ENCODE data around the gene IGFN1. TPM values are rescaled to one million over a fixed set of nuclear protein-coding genes. Genes with fewer than 3 reads are reported as not detected.
A peak's percentile ranks its signal among the peaks of the same experiment; 100 is the strongest.

Gene IGFN1
- total and polyA plus RNA-seq, 9 of the 15 experiments (the other 6 are each of a cell fraction or from before 2014, with no cell fraction given): 0.04 TPM; not detected in 8

GRCh38 chr1:201248721-201249559 is 58.3 kb downstream of the IGFN1 start:
- DNase-seq (ENCODE audit: extremely low read depth in 1 of 4, low spot score in 3 of 4) (no peak), FAIRE-seq (no peak), ATAC-seq (no peak)
- ChIA-PET POLR2A (interaction anchor here (1.0 kb wide), 1 partner anchor 11 kb away, joined by 3 read pairs; no protein-coding TSS in a partner anchor), CTCF (ENCODE audit: low intra/inter-chr PET ratio) (no interaction called here)
- 1% methylated on average over 14 of the region's 14 CpGs for WGBS (ENCODE audit: insufficient coverage, low coverage, missing lambda C conversion rate)
- peaks cover 6% of the 10 kb centered on the region; the same call in 1 of the 2 replicates for H4K20me1 ChIP-seq (replicated peaks; ENCODE audit: control insufficient read depth, insufficient read depth, low read length)
- TF ChIP-seq ZNF263 (CRISPR knock-in tag; IDR thresholded peaks at IDR 0.05; ENCODE audit: borderline replicate concordance) (peak; percentile 71; the same call in 1 of the 2 replicates), KAT8 (IDR thresholded peaks at IDR 0.05; ENCODE audit: low read depth) (no peak)
- peaks cover 0 to 42% of the 10 kb centered on the region in 2 experiments; a peak in 3 of 5 replicates for H3K27me3 ChIP-seq (ENCODE audit: control insufficient read depth in 2 of 2, insufficient read depth in 2 of 2, low read length in 2 of 2)
- in situ Hi-C loops (cut with MboI): no loop called here
- no peak overlapping the region for H3K4me3 ChIP-seq
- H3K36me3 ChIP-seq (ENCODE audit: control insufficient read depth, insufficient read depth, low read length): no peaks in the 10 kb centered on the region
- H3K9me1 ChIP-seq (ENCODE audit: control insufficient read depth, insufficient read depth, low read length): no peaks in the 10 kb centered on the region
- H2AFZ ChIP-seq (ENCODE audit: low read depth, low read length): no peak overlapping the region
- H3K9ac ChIP-seq (ENCODE audit: insufficient read depth in 1 of 2, low read depth in 2 of 2, low read length in 2 of 2): no peak overlapping the region
- H3K9me3 ChIP-seq (replicated peaks; ENCODE audit: control insufficient read depth, insufficient read depth, low read depth, low read length): no peaks in the 10 kb centered on the region
- no peaks in the 10 kb centered on the region for H3K79me2 ChIP-seq (ENCODE audit: control insufficient read depth, insufficient read depth, low read length)
- BruUV-seq (replicated peaks): no TSS peak
- intact Hi-C loops (cut with micrococcal nuclease): no loop called here
- H3K27ac ChIP-seq (ENCODE audit: extremely low read depth, low read depth, low read length): no peak overlapping the region
- H3K4me1 ChIP-seq (replicated peaks in 1 of 2; ENCODE audit: control insufficient read depth in 2 of 2, insufficient read depth in 2 of 2, low read length in 2 of 2): peaks cover 0 to 5% of the 10 kb centered on the region in 2 experiments; a peak in 1 of 5 replicates
- no peak overlapping the region for H3K4me2 ChIP-seq (ENCODE audit: insufficient read depth, low read length)

- Histone ChIP-seq H3K27ac (ENCODE audit: extremely low read depth, low read depth, low read length) (no peak overlapping the region), H3K36me3 (ENCODE audit: control insufficient read depth, insufficient read depth, low read length) (no peaks in the 10 kb centered on the region), H3K4me3 (no peak overlapping the region), H3K79me2 (ENCODE audit: control insufficient read depth, insufficient read depth, low read length) (no peaks in the 10 kb centered on the region), H2AFZ (ENCODE audit: low read depth, low read length) (no peak overlapping the region), H3K9me1 (ENCODE audit: control insufficient read depth, insufficient read depth, low read length) (no peaks in the 10 kb centered on the region), H4K20me1 (replicated peaks; ENCODE audit: control insufficient read depth, insufficient read depth, low read length) (peaks cover 14% of the 10 kb centered on the region), H3K9me3 (replicated peaks; ENCODE audit: control insufficient read depth, insufficient read depth, low read depth, low read length) (no peaks in the 10 kb centered on the region), H3K27me3 (ENCODE audit: control insufficient read depth in 2 of 2, insufficient read depth in 2 of 2, low read length in 2 of 2) (peaks cover 0 to 42% of the 10 kb centered on the region in 2 experiments; a peak in 3 of 5 replicates), H3K4me1 (replicated peaks in 1 of 2; ENCODE audit: control insufficient read depth in 2 of 2, insufficient read depth in 2 of 2, low read length in 2 of 2) (peaks cover 0 to 12% of the 10 kb centered on the region in 2 experiments; a peak in 1 of 5 replicates), H3K9ac (ENCODE audit: insufficient read depth in 1 of 2, low read depth in 2 of 2, low read length in 2 of 2) (peak overlapping the region in 1 of 2 experiments; percentile 54; a peak in 1 of 4 replicates), H3K4me2 (ENCODE audit: insufficient read depth, low read length) (no peak overlapping the region)
- POLR2A ChIA-PET: interaction anchor here (0.9 kb wide), 1 partner anchor 112 kb away, joined by 4 read pairs; no protein-coding TSS in a partner anchor
- under 1% methylated on average over 8 of the region's 10 CpGs for WGBS (ENCODE audit: insufficient coverage, low coverage, missing lambda C conversion rate)
- FAIRE-seq (no peak), DNase-seq (ENCODE audit: extremely low read depth in 1 of 4, low spot score in 3 of 4) (no peak), ATAC-seq (no peak)
- in situ Hi-C loops (cut with MboI): no loop called here
- intact Hi-C loops (cut with micrococcal nuclease): loop anchor here (5.0 kb wide), 1 partner anchor 97 kb away; no protein-coding TSS in a partner anchor
- CTCF ChIA-PET (ENCODE audit: low intra/inter-chr PET ratio): no interaction called here
- BruUV-seq (replicated peaks): no TSS peak
- TF ChIP-seq L3MBTL2 (IDR thresholded peaks at IDR 0.05) (no peak), CHAMP1 (IDR thresholded peaks at IDR 0.05) (no peak)
These were observed 59.8 kb downstream of the IGFN1 start for GRCh38 chr1:201250326-201251011.

Data from K562 (cell line).